ENCODE data around the gene RXYLT1.

The RXYLT1 gene

DNA sequence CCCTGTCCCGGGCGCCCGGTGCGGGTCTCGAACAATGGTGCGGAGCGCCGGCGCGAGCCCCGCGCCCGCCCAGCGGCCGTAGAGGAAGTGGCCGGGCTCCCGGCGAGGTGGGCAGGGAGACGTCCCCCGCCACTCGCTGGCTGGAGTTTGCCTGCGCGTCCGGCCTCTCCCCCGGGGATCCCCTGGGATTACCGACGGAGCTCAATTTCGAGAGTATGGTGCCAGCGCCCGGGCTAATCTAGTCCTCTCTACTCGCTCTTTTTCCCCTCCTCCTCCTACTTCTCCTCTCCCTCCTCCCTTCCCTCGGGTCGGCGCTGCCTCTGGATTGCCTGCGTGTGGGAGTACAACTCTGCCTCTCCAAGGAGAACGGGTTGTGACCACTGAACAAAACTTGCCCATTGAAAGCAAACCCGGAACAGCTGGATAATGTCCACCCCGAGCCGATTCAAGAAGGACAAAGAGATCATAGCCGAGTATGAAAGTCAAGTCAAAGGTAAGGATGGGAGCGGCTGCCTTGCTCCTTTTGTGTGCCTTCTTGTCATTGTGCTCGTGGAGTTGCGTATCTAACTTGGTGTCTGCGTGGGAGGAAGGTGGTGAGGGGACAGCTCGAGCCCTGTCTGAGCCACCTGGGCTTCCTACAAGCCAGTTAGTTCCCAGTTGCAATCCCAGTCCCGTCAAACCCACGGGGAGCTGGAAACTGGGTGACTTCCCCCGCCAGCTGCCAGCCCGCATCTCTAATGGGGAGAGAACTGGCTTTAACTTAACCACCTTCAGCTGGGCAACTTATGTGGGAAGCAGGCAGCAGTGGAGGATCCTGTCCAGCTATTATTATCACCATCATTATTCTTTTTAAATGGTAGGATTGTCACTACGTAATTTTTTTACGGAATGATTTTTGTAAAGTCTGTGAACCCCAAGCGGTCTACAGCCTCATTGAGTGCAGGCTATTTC is 65.0 kb downstream of the RXYLT1 start, which contains the start of gene SRGAP1:
Gene SRGAP1 (plus strand): TSS at position 310 of the 951 bp plus-strand sequence. CDS start 117 bp downstream, at position 427.
- Histone ChIP-seq H3K9ac (ENCODE audit: low read depth, low read length) (peak within 1 kb of the TSS; percentile 86), H3K36me3 (ENCODE audit: insufficient read depth, low read length) (no peaks in the 10 kb centered on the region), H3K4me1 (ENCODE audit: control insufficient read depth, insufficient read depth, low read length) (peaks cover 17% of the 10 kb centered on the region), H3K27me3 (ENCODE audit: control insufficient read depth, insufficient read depth, low read length) (no peaks in the 10 kb centered on the region), H3K9me3 (replicated peaks; ENCODE audit: low read length) (no peaks in the 10 kb centered on the region), H3K4me2 (ENCODE audit: low read length) (peak within 1 kb of the TSS; percentile 86), H3K4me3 (ENCODE audit: low read length) (peak within 1 kb of the TSS; percentile 79)

DNA sequence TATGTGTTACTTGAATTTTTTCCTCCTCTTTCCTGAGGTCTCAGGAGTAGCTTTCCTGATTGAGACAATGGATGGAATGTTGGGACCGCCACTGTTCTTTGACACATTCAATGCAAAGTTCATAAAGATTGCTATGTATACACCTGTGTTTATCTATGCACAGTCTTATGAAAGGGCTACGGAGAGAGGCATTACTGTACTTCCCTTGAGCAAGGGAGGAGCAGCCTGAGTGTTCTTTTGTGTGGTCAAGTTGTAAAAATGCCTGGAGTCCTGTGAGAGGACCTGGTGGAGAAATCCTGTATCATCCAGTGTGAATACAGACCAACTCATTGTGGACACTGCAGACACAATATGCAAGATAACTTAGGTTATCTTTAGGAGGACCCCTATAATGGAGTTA is 66.0 kb downstream of the RXYLT1 start:
- peak overlapping the region; percentile 86 for H3K9ac ChIP-seq (ENCODE audit: low read depth, low read length)
- peak overlapping the region; percentile 79 for H3K4me3 ChIP-seq (ENCODE audit: low read length)
- no peaks in the 10 kb centered on the region for H3K36me3 ChIP-seq (ENCODE audit: insufficient read depth, low read length)
- H3K4me1 ChIP-seq (ENCODE audit: control insufficient read depth, insufficient read depth, low read length): peaks cover 21% of the 10 kb centered on the region
- no peaks in the 10 kb centered on the region for H3K27me3 ChIP-seq (ENCODE audit: control insufficient read depth, insufficient read depth, low read length)
- H3K4me2 ChIP-seq (ENCODE audit: low read length): peak overlapping the region; percentile 86
- no peaks in the 10 kb centered on the region for H3K9me3 ChIP-seq (replicated peaks; ENCODE audit: low read length)

DNA sequence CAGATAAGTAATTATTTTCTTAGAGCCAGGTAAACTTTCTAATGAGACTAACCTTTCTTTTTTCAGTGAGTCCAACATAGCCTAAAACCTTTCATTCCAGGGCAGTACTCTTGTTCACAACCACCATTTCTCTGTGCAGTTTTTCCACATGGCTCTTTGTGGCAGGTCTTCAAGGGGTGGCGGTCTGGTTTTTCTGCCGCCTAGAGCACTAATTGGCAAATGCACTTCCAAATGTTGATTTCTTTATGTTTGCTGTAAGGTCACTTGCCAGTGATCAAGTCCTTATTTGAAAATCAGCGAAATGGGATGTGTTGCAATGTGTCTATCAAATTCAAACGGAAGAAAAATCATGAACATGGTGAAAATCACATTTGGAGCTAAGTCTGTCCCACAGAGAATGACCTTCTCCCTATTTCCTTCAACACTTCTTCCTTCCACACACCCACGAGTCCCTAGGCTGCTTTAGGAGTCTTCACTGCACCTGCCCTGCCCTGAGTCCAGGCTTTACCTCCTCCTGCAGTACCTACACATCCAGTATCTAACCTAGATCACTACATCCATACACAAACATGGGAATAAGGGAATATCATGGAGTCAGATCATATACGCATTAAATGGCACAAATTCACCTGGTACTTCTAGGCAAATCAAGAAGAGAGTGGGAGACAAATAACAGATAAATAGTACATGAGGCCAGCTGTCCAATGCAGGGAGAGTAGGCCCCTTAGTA is 66.7 kb downstream of the RXYLT1 start:
- H3K4me3 ChIP-seq (ENCODE audit: low read length): peak overlapping the region; percentile 79
- H3K4me2 ChIP-seq (ENCODE audit: low read length): peak overlapping the region; percentile 86
- no peaks in the 10 kb centered on the region for H3K36me3 ChIP-seq (ENCODE audit: insufficient read depth, low read length)
- H3K9ac ChIP-seq (ENCODE audit: low read depth, low read length): peak overlapping the region; percentile 86
- H3K27me3 ChIP-seq (ENCODE audit: control insufficient read depth, insufficient read depth, low read length): no peaks in the 10 kb centered on the region
- peaks cover 21% of the 10 kb centered on the region for H3K4me1 ChIP-seq (ENCODE audit: control insufficient read depth, insufficient read depth, low read length)
- no peaks in the 10 kb centered on the region for H3K9me3 ChIP-seq (replicated peaks; ENCODE audit: low read length)

DNA sequence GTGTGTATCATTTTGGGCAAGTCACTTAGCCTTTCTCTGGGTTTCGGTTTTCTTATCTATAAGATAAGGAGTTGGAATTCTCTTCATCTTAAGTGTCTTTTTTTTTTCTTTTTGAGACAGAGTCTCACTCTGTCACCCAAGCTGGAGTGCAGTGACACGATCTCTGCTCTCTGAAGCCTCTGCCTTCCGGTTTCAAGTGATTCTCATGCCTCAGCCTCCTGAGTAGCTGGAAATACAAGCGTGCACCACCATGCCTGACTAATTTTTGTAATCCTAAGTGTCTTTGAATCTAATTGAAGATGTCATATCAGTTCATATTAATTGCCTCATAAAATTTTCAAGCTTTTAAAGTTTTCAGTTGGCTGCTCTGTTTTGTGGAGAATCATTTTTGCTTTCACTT is 68.7 kb downstream of the RXYLT1 start:
- Histone ChIP-seq H3K27me3 (ENCODE audit: control insufficient read depth, insufficient read depth, low read length) (no peaks in the 10 kb centered on the region), H3K4me3 (ENCODE audit: low read length) (no peak overlapping the region), H3K4me1 (ENCODE audit: control insufficient read depth, insufficient read depth, low read length) (peaks cover 21% of the 10 kb centered on the region), H3K36me3 (ENCODE audit: insufficient read depth, low read length) (no peaks in the 10 kb centered on the region), H3K9ac (ENCODE audit: low read depth, low read length) (no peak overlapping the region), H3K9me3 (replicated peaks; ENCODE audit: low read length) (no peaks in the 10 kb centered on the region), H3K4me2 (ENCODE audit: low read length) (peak overlapping the region; percentile 33)

DNA sequence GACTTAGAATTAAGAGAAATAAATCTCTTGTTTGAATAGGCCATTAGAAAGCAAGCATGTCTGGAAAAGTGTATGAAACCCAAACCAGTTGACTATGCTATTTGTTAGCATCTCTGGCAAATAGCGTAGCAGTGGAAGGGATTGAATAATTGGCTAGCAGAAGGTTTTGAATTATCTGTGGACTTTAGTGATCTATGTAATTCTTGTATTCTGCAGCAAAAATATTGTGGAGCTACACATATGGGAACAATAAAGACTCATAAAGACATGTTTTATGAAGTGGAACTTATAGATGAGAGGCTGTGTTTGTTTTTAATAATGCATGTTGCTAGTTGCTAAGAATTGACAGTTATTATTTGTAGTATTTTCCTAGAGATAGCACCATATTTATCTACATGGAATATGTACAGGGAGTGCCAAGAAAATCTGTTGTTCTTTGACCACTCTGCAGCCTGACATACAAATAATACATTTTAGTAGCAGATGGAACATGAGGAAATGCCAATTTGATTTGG is 69.5 kb downstream of the RXYLT1 start:
- no peak overlapping the region for H3K9ac ChIP-seq (ENCODE audit: low read depth, low read length)
- H3K27me3 ChIP-seq (ENCODE audit: control insufficient read depth, insufficient read depth, low read length): no peaks in the 10 kb centered on the region
- no peak overlapping the region for H3K4me3 ChIP-seq (ENCODE audit: low read length)
- H3K36me3 ChIP-seq (ENCODE audit: insufficient read depth, low read length): no peaks in the 10 kb centered on the region
- H3K9me3 ChIP-seq (replicated peaks; ENCODE audit: low read length): no peaks in the 10 kb centered on the region
- H3K4me2 ChIP-seq (ENCODE audit: low read length): peak overlapping the region; percentile 33
- peaks cover 21% of the 10 kb centered on the region for H3K4me1 ChIP-seq (ENCODE audit: control insufficient read depth, insufficient read depth, low read length)

DNA sequence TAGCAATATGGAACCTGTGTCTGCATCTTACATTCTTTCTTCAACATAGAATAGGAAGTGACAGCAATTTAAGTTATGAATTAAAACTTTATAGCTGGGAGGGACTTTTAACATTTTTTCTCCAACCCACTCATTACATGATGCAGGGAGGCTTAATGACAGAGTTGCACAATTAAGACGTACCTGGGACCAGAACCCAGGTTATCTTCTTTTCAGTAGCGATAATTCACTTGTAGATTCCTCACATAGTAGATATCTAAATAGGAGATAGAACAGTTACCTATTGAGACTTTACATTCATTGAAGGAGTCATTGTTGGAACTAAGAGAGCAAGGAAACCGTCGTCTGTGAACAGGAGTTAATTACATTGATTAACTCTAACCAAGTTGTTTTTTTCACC is 69.9 kb downstream of the RXYLT1 start:
- H3K4me2 ChIP-seq (ENCODE audit: low read length): no peak overlapping the region
- H3K4me1 ChIP-seq (ENCODE audit: control insufficient read depth, insufficient read depth, low read length): peaks cover 21% of the 10 kb centered on the region
- no peak overlapping the region for H3K4me3 ChIP-seq (ENCODE audit: low read length)

DNA sequence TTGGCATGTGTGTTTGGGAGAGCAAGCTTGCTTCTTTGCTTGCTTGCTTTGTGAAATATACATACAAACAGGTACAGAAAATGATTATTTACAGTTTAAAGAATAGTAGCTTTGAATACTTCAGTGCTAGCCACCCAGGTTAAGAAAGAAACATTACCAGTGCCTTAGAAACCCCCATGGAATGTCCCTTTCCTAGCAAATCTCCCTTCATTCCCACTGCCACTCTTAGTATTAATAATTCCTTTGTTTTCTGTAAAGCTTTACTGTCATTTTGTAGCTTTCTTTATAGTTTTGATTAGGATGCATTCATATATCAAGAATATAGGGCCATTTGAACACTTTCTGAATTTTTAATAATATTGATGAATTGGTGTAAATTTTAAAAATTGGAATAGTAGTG is 74.3 kb downstream of the RXYLT1 start:
- Histone ChIP-seq H3K36me3 (ENCODE audit: insufficient read depth, low read length) (no peaks in the 10 kb centered on the region), H3K27me3 (ENCODE audit: control insufficient read depth, insufficient read depth, low read length) (no peaks in the 10 kb centered on the region)

More for the DNA sequence above, 69.9 kb downstream of the RXYLT1 start:
- no peaks in the 10 kb centered on the region for H3K27me3 ChIP-seq (ENCODE audit: control insufficient read depth, insufficient read depth, low read length)
- H3K9ac ChIP-seq (ENCODE audit: low read depth, low read length): no peak overlapping the region
- H3K36me3 ChIP-seq (ENCODE audit: insufficient read depth, low read length): no peaks in the 10 kb centered on the region
- no peaks in the 10 kb centered on the region for H3K9me3 ChIP-seq (replicated peaks; ENCODE audit: low read length)

DNA sequence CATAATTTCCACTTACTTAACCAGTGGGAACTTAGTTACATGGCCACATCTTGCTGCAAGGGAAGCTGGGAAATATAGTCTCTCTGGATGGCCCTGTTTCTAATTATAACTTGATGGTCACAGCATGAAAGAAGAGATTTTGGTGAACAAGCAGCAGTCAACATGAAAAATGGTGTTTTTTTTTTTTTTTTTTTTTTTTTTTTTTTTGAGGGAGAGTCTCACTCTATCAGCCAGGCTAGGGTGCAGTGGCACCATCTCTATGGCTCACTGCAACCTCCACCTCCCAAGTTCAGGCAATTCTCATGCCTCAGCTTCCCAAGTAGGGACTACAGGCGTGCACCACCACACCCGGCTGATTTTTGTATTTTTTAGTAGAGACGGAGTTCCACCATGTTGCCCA is 75.6 kb downstream of the RXYLT1 start:
- no peaks in the 10 kb centered on the region for H3K4me1 ChIP-seq (ENCODE audit: control insufficient read depth, insufficient read depth, low read length)

More for the DNA sequence above, 74.3 kb downstream of the RXYLT1 start:
- Histone ChIP-seq H3K4me1 (ENCODE audit: control insufficient read depth, insufficient read depth, low read length) (peaks cover 9% of the 10 kb centered on the region), H3K9ac (ENCODE audit: low read depth, low read length) (no peak overlapping the region), H3K9me3 (replicated peaks; ENCODE audit: low read length) (no peaks in the 10 kb centered on the region), H3K4me3 (ENCODE audit: low read length) (no peak overlapping the region), H3K4me2 (ENCODE audit: low read length) (no peak overlapping the region)

DNA sequence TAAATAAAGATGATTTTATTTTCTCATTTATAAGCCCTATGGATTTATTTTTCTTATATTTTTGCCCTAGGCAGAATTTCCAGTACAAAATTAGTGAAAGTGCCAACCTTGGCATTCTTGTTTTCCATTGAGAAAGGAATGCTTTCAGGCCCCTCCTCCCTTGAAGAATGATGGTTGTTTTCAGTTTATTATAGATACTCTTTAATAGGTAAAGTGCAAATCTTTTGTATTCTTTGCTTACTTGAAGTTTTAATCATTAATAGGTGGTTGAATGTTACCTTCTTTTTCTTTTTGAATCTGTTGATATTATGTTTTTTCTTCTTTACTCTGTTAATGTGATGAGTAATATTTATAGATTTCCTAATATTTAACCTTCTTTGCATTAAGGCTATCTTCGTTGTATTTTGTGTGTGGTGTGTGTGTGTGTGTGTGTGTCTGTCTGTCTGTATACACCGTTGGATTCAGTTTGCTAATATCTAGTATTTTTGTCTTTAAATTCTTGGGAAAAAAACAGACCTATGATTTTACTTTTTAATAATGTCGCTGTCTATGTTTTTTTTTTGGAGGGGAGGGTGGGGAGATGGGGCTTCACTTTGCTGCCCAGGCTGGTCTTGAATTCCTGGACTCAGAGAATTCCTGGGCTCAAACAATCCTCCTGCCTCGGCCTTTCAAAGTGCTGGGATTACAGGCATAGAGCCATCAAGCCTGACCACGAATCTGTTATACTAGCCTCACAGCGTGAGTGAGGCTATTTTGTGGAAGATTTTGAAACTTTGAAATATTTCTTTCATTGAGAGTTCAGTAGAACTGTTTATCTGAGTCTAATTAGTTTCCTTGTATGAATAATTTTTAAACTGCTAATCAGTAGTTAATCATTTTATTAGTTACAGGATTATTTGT is 78.3 kb downstream of the RXYLT1 start:
- Histone ChIP-seq H3K36me3 (ENCODE audit: insufficient read depth, low read length) (no peaks in the 10 kb centered on the region), H3K4me1 (ENCODE audit: control insufficient read depth, insufficient read depth, low read length) (peaks cover 16% of the 10 kb centered on the region), H3K4me3 (ENCODE audit: low read length) (no peak overlapping the region), H3K9me3 (replicated peaks; ENCODE audit: low read length) (no peaks in the 10 kb centered on the region), H3K27me3 (ENCODE audit: control insufficient read depth, insufficient read depth, low read length) (no peaks in the 10 kb centered on the region), H3K9ac (ENCODE audit: low read depth, low read length) (no peak overlapping the region), H3K4me2 (ENCODE audit: low read length) (peak overlapping the region; percentile 36)

More for the DNA sequence above, 75.6 kb downstream of the RXYLT1 start:
- H3K4me2 ChIP-seq (ENCODE audit: low read length): no peak overlapping the region
- H3K36me3 ChIP-seq (ENCODE audit: insufficient read depth, low read length): no peaks in the 10 kb centered on the region
- H3K4me3 ChIP-seq (ENCODE audit: low read length): no peak overlapping the region
- H3K9ac ChIP-seq (ENCODE audit: low read depth, low read length): no peak overlapping the region
- no peaks in the 10 kb centered on the region for H3K9me3 ChIP-seq (replicated peaks; ENCODE audit: low read length)
- no peaks in the 10 kb centered on the region for H3K27me3 ChIP-seq (ENCODE audit: control insufficient read depth, insufficient read depth, low read length)

Data from skeletal muscle satellite cell (primary cell).